ENCODE results near the gene GOLM1. TPM values are rescaled to one million over a fixed set of nuclear protein-coding genes. Genes with fewer than 3 reads are reported as not detected.

GOLM1 gene
- total and polyA plus RNA-seq, 2 of the 8 experiments (the other 6 are each of a cell fraction or from before 2014, with no cell fraction given) = 45.9 to 88.9 TPM

DNA sequence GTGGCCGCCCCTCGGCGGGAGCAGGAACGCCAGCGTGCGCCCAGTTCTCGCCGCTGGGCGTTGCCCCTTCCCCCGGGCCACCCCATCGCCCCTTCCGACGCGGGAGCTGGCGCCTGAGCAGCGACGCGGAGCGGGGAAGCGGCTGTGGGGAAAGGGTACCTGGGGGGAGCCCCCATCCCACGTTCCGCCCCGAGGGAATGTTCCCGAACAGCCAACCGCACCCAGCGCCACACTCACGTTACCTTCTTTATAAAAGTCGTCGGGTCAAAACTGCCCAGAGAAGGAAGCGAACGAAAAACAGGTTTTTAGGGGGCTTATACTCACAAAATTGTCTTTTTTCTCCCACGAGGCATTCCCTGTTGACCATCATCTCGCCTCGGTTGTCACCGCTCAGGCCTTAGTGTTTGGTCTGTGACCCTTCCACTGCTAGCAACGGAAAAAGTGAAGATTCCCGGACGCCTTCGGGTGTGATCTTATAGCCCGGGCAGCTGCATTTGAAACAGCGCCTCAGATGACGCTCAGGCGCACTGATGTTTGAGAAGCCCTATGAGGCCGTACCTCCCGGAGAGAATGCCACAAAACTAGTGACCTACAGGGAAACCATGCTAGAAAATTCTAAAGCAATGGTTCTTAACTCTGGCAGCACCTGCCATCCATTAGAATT, 475 bp upstream of the GOLM1 start (continued):
- TF ChIP-seq RNF2 (IDR thresholded peaks at IDR 0.05; ENCODE audit: borderline replicate concordance, low read depth, low read length, missing control alignments, poor library complexity, severe bottlenecking) = no peak
- no peak for TF ChIP-seq MAX (IDR thresholded peaks at IDR 0.05)
- no peak for TF ChIP-seq TAF7 (optimal IDR thresholded peaks at IDR 0.05; ENCODE audit: borderline replicate concordance, low read depth, low read length)
- TF ChIP-seq KDM1A (IDR thresholded peaks at IDR 0.05; ENCODE audit: borderline replicate concordance, low read length) = no peak
- TF ChIP-seq, protein P1, sequence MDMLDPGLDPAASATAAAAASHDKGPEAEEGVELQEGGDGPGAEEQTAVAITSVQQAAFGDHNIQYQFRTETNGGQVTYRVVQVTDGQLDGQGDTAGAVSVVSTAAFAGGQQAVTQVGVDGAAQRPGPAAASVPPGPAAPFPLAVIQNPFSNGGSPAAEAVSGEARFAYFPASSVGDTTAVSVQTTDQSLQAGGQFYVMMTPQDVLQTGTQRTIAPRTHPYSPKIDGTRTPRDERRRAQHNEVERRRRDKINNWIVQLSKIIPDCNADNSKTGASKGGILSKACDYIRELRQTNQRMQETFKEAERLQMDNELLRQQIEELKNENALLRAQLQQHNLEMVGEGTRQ (IDR thresholded peaks at IDR 0.05; ENCODE audit: low read length) = no peak
- no peak for TF ChIP-seq ASH2L (IDR thresholded peaks at IDR 0.05; ENCODE audit: low read length)
- peak; percentile 64 for TF ChIP-seq CREB1 (IDR thresholded peaks at IDR 0.05)
